HepG2 (cell line): Measurements from ENCODE around the gene ING2. TPM values are rescaled to one million over a fixed set of nuclear protein-coding genes. Genes with fewer than 3 reads are reported as not detected.

Experiments used
- ELF3 ChIP-seq: IDR thresholded peaks from 2 replicates; pipeline ENCODE4 v1.6.1; 2016; ENCODE audit warnings: missing genetic modification reagents, missing compliant biosample characterization
- HNF4A ChIP-seq: sonication (generic); formaldehyde crosslinking; IDR thresholded peaks from 2 replicates; pipeline ENCODE4 v1.4.0; 2020; ENCODE audit warnings: missing genetic modification reagents
- HNF4G ChIP-seq, 2 experiments: sonication (generic) in 1 of 2; formaldehyde crosslinking in 1 of 2; IDR thresholded peaks; 2 replicates each; pipeline versions ENCODE4 v1.4.0 to v1.6.1; 2011 to 2020; ENCODE audit warnings: borderline replicate concordance in 2 of 2, low read depth in 2 of 2, mild to moderate bottlenecking in 2 of 2, low read length in 1 of 2, missing genetic modification reagents in 1 of 2, moderate library complexity in 1 of 2
- ZNF318 ChIP-seq: sonication (generic); formaldehyde crosslinking; IDR thresholded peaks from 2 replicates; pipeline ENCODE4 v1.4.0; 2020; ENCODE audit warnings: mild to moderate bottlenecking, missing genetic modification reagents
- ZNF547 ChIP-seq: sonication (generic); formaldehyde crosslinking; IDR thresholded peaks from 2 replicates; pipeline ENCODE4 v1.5.1; 2020; ENCODE audit warnings: mild to moderate bottlenecking, missing genetic modification reagents
- ZNF839 ChIP-seq: sonication (generic); formaldehyde crosslinking; IDR thresholded peaks from 2 replicates; pipeline ENCODE4 v1.4.0; 2020; ENCODE audit warnings: missing genetic modification reagents, mild to moderate bottlenecking, borderline replicate concordance
- ZSCAN31 ChIP-seq: sonication (generic); formaldehyde crosslinking; IDR thresholded peaks from 2 replicates; pipeline ENCODE4 v1.5.0; 2020; ENCODE audit warnings: low read depth, mild to moderate bottlenecking, missing genetic modification reagents
- polyA plus RNA-seq, 8 experiments: library from polyadenylated mRNA; depleted of rRNA in 3 of 8; stranded (reverse) in 7 of 8; unstranded in 1 of 8; fragments of >200 nt; fragmentation: Illumina TruSeq in 4 of 8; extraction: Trizol in 4 of 8; gene quantifications; 2 replicates each; pipeline versions ENCODE4 v1.2.1 to v1.2.3, GENCODE V29; 2011 to 2016; ENCODE audit warnings: low read depth in 4 of 8, missing spikeins in 1 of 8, mixed read lengths in 1 of 8; ENCODE audit not compliant: insufficient read depth in 1 of 8
- total RNA-seq, 5 experiments: library from RNA; depleted of rRNA; stranded (reverse); fragments of >200 nt; fragmentation: Illumina TruSeq; extraction: Trizol; gene quantifications; 2 replicates each; pipeline ENCODE4 v1.2.3, GENCODE V29; 2016; ENCODE audit warnings: low read depth in 1 of 5

ING2 gene
- total and polyA plus RNA-seq, 2 of the 13 experiments (the other 11 are each of a cell fraction or from before 2014, with no cell fraction given), result 6.6 to 12.4 TPM

GRCh38 chr4:183507925-183508696 is 3.3 kb downstream of the ING2 start (continued):
- TF ChIP-seq HNF4G (IDR thresholded peaks at IDR 0.05; ENCODE audit: borderline replicate concordance, low read depth, low read length), result peak; percentile 70; the same call in 1 of the 2 replicates
- no peak for TF ChIP-seq HNF4G (CRISPR knock-in tag; IDR thresholded peaks at IDR 0.05; ENCODE audit: borderline replicate concordance, low read depth)
- no peak for TF ChIP-seq ZNF547 (CRISPR knock-in tag)
- peak; percentile 77 for TF ChIP-seq HNF4A
- 0 out of 2 replicates have a peak, but pooled peaks have one; percentile 27 for TF ChIP-seq ELF3 (CRISPR knock-in tag)
- TF ChIP-seq ZSCAN31 (CRISPR knock-in tag), result no peak
- TF ChIP-seq ZNF839 (CRISPR knock-in tag), result no peak
- TF ChIP-seq ZNF318 (CRISPR knock-in tag), result no peak
